Stimulated activated naive CD4-positive, alpha-beta T cell treated with Interleukin-2 at 50 U/mL for 16 hours (primary cell): ENCODE results near the gene TPT1.
A peak's percentile ranks its signal among the peaks of the same experiment; 100 is the strongest.
"Not testable (repeated sequence)": the region's sequence is repeated elsewhere in the genome, so short reads cannot be mapped to it uniquely, and the experiment has no call there.

Source experiments
- DNase-seq: peaks from one replicate; lab custom pipeline; 2025; lab: John Stamatoyannopoulos, UW

The TPT1 gene

GRCh38 chr13:45341034-45341798 lies at the start of gene TPT1:
Gene TPT1, minus strand, starts transcription at chr13:45341183. Its CDS starts 114 bp downstream, at chr13:45341069.
- DNase-seq: peak; percentile 99

- DNase-seq: not testable (repeated sequence)
These were observed 49.4 kb upstream of the TPT1 start for GRCh38 chr13:45390348-45390747.

- DNase-seq: no peak
These were observed 47.7 kb upstream of the TPT1 start for GRCh38 chr13:45388664-45389063.

- not testable (repeated sequence) for DNase-seq
These were observed 46.1 kb upstream of the TPT1 start for GRCh38 chr13:45386892-45387575.

- no peak for DNase-seq
These were observed 45.0 kb upstream of the TPT1 start for GRCh38 chr13:45385907-45386553.

- no peak for DNase-seq
These were observed 44.3 kb upstream of the TPT1 start for GRCh38 chr13:45385320-45385719.

GRCh38 chr13:45384474-45385174 lies 43.6 kb upstream of the TPT1 start:
- no peak for DNase-seq

GRCh38 chr13:45382739-45383138 lies 41.8 kb upstream of the TPT1 start:
- DNase-seq: not testable (repeated sequence)

- no peak for DNase-seq
These were observed 40.2 kb upstream of the TPT1 start for GRCh38 chr13:45381196-45381595.

GRCh38 chr13:45380708-45381107 lies 39.7 kb upstream of the TPT1 start:
- not testable (repeated sequence) for DNase-seq

GRCh38 chr13:45379516-45379915 lies 38.5 kb upstream of the TPT1 start:
- not testable (repeated sequence) for DNase-seq

GRCh38 chr13:45378786-45379185 lies 37.8 kb upstream of the TPT1 start:
- not testable (repeated sequence) for DNase-seq

- DNase-seq: not testable (repeated sequence)
These were observed 36.3 kb upstream of the TPT1 start for GRCh38 chr13:45377314-45377713.

- not testable (repeated sequence) for DNase-seq
These were observed 35.7 kb upstream of the TPT1 start for GRCh38 chr13:45376651-45377050.

GRCh38 chr13:45374917-45375316 lies 33.9 kb upstream of the TPT1 start:
- no peak for DNase-seq

GRCh38 chr13:45373162-45373547 lies 32.2 kb upstream of the TPT1 start:
- DNase-seq: no peak

GRCh38 chr13:45372189-45373161 lies 31.5 kb upstream of the TPT1 start:
- DNase-seq: no peak

GRCh38 chr13:45370922-45371406 lies 30.0 kb upstream of the TPT1 start:
- DNase-seq: peak; percentile 42

- DNase-seq: no peak
These were observed 28.1 kb upstream of the TPT1 start for GRCh38 chr13:45369116-45369515.

- DNase-seq: no peak
These were observed 27.6 kb upstream of the TPT1 start for GRCh38 chr13:45368571-45368970.

- DNase-seq: no peak
These were observed 27.0 kb upstream of the TPT1 start for GRCh38 chr13:45368005-45368404.
